Measurements from ENCODE around the gene HOOK2.

The HOOK2 gene

GRCh38 chr19:12784871-12785430, 9.6 kb upstream of the HOOK2 start (continued):
- no peak for TF ChIP-seq PATZ1 (tag by site-specific recombination; IDR thresholded peaks at IDR 0.05)
- TF ChIP-seq TSHZ1 (tag by site-specific recombination; IDR thresholded peaks at IDR 0.05; ENCODE audit: borderline replicate concordance), result no peak

GRCh38 chr19:12784394-12784870, 9.1 kb upstream of the HOOK2 start:
- Histone ChIP-seq H3K4me3 (ENCODE audit: low read depth, low read length) (no peak overlapping the region), H3K27ac (ENCODE audit: extremely low read depth, low read depth, low read length) (no peak overlapping the region), H3K36me3 (ENCODE audit: control insufficient read depth in 2 of 2, insufficient read depth in 1 of 2, low read length in 2 of 2) (no peaks in the 10 kb centered on the region), H3K4me1 (ENCODE audit: control insufficient read depth, insufficient read depth, low read length) (peaks cover 11% of the 10 kb centered on the region), H3K9me3 (ENCODE audit: control insufficient read depth, insufficient read depth, low read depth, low read length) (no peaks in the 10 kb centered on the region)
- POLR2A ChIA-PET, result interaction anchor here (2.7 kb wide), 1 partner anchor 8 kb away, joined by 33 read pairs; the partner anchor contains the start of gene JUNB
- CTCF ChIA-PET, result no interaction called here
- TF ChIP-seq ZBTB48 (tag by site-specific recombination; IDR thresholded peaks at IDR 0.05) (peak; percentile 83; the same call in 1 of the 2 replicates), ZNF626 (tag by site-specific recombination; IDR thresholded peaks at IDR 0.05) (no peak), ZNF654 (tag by site-specific recombination; IDR thresholded peaks at IDR 0.05; ENCODE audit: low read depth) (no peak), GLI2 (tag by site-specific recombination; IDR thresholded peaks at IDR 0.05; ENCODE audit: borderline replicate concordance, low read depth) (no peak), ZNF341 (tag by site-specific recombination; IDR thresholded peaks at IDR 0.05; ENCODE audit: low read depth) (no peak)

- H3K27ac ChIP-seq (ENCODE audit: extremely low read depth, low read depth, low read length), result no peak overlapping the region
- CTCF ChIA-PET, result no interaction called here
- no peaks in the 10 kb centered on the region for H3K36me3 ChIP-seq (ENCODE audit: control insufficient read depth in 2 of 2, insufficient read depth in 1 of 2, low read length in 2 of 2)
- H3K4me3 ChIP-seq (ENCODE audit: low read depth, low read length), result no peak overlapping the region
- no peaks in the 10 kb centered on the region for H3K9me3 ChIP-seq (ENCODE audit: control insufficient read depth, insufficient read depth, low read depth, low read length)
- H3K4me1 ChIP-seq (ENCODE audit: control insufficient read depth, insufficient read depth, low read length), result peaks cover 6% of the 10 kb centered on the region
- POLR2A ChIA-PET, result interaction anchor here (2.7 kb wide), 1 partner anchor 8 kb away, joined by 33 read pairs; the partner anchor contains the start of gene JUNB
- no peak for TF ChIP-seq ZSCAN23 (tag by site-specific recombination; IDR thresholded peaks at IDR 0.05)
- peak; percentile 41; the same call in 1 of the 2 replicates for TF ChIP-seq SCRT2 (tag by site-specific recombination; IDR thresholded peaks at IDR 0.05)
- no peak for TF ChIP-seq MYNN (tag by site-specific recombination; IDR thresholded peaks at IDR 0.05; ENCODE audit: borderline replicate concordance)
- no peak for TF ChIP-seq KLF17 (tag by site-specific recombination; IDR thresholded peaks at IDR 0.05)
- TF ChIP-seq GLIS1 (tag by site-specific recombination; IDR thresholded peaks at IDR 0.05), result peak; percentile 29
- TF ChIP-seq ZNF777 (tag by site-specific recombination; IDR thresholded peaks at IDR 0.05; ENCODE audit: borderline replicate concordance), result no peak
- TF ChIP-seq ZNF423 (tag by site-specific recombination; IDR thresholded peaks at IDR 0.05), result no peak
- TF ChIP-seq ZNF596 (tag by site-specific recombination; IDR thresholded peaks at IDR 0.05), result no peak
- TF ChIP-seq ZNF513 (tag by site-specific recombination; IDR thresholded peaks at IDR 0.05), result no peak
- TF ChIP-seq ZNF501 (tag by site-specific recombination; IDR thresholded peaks at IDR 0.05), result no peak
- TF ChIP-seq GLIS2 (tag by site-specific recombination; IDR thresholded peaks at IDR 0.05), result peak; percentile 47
- no peak for TF ChIP-seq ZNF148 (tag by site-specific recombination; IDR thresholded peaks at IDR 0.05; ENCODE audit: borderline replicate concordance)
- no peak for TF ChIP-seq KLF9 (tag by site-specific recombination; IDR thresholded peaks at IDR 0.05; ENCODE audit: low read depth)
- TF ChIP-seq ZNF660 (tag by site-specific recombination; IDR thresholded peaks at IDR 0.05), result no peak
Observed at GRCh38 chr19:12783849-12784393, 8.6 kb upstream of the HOOK2 start.

Measured in HEK293 (cell line).